Measurements from ENCODE around the gene CCDC12.

Gene CCDC12

GRCh38 chr3:46875560-46875959, 101.0 kb downstream of the CCDC12 start:
- TF ChIP-seq TSHZ2 (CRISPR knock-in tag; IDR thresholded peaks at IDR 0.05), result no peak
- no peak for ATAC-seq

GRCh38 chr3:46874430-46874829, 102.1 kb downstream of the CCDC12 start:
- no peak for TF ChIP-seq BACH2 (CRISPR knock-in tag; IDR thresholded peaks at IDR 0.05; ENCODE audit: borderline replicate concordance)
- TF ChIP-seq OSR1 (CRISPR knock-in tag; IDR thresholded peaks at IDR 0.05), result no peak
- TF ChIP-seq ZFP30 (CRISPR knock-in tag; IDR thresholded peaks at IDR 0.05), result no peak
- TF ChIP-seq ZNF70 (CRISPR knock-in tag; IDR thresholded peaks at IDR 0.05), result no peak
- no peak for TF ChIP-seq POU6F1 (CRISPR knock-in tag; IDR thresholded peaks at IDR 0.05; ENCODE audit: borderline replicate concordance, low read depth)
- no peak for TF ChIP-seq CREB5 (CRISPR knock-in tag; IDR thresholded peaks at IDR 0.05; ENCODE audit: low read depth)
- TF ChIP-seq ZNF565 (CRISPR knock-in tag; conservative IDR thresholded peaks at IDR 0.05; ENCODE audit: low read depth), result no peak
- TF ChIP-seq PPARA (CRISPR knock-in tag; IDR thresholded peaks at IDR 0.05; ENCODE audit: borderline replicate concordance), result no peak
- TF ChIP-seq RARB (CRISPR knock-in tag; IDR thresholded peaks at IDR 0.05), result no peak
- TF ChIP-seq ZC3H10 (CRISPR knock-in tag; IDR thresholded peaks at IDR 0.05), result no peak
- no peak for TF ChIP-seq CSRNP3 (CRISPR knock-in tag; IDR thresholded peaks at IDR 0.05)
- no peak for TF ChIP-seq GLIS3 (CRISPR knock-in tag; IDR thresholded peaks at IDR 0.05)
- ATAC-seq, result no peak

GRCh38 chr3:46873521-46873920, 103.0 kb downstream of the CCDC12 start:
- ATAC-seq, result no peak
- no peak for TF ChIP-seq CREB5 (CRISPR knock-in tag; IDR thresholded peaks at IDR 0.05; ENCODE audit: low read depth)
- TF ChIP-seq TCF4 (CRISPR knock-in tag; IDR thresholded peaks at IDR 0.05; ENCODE audit: borderline replicate concordance), result no peak
- TF ChIP-seq ZNF8 (CRISPR knock-in tag; IDR thresholded peaks at IDR 0.05), result no peak
- TF ChIP-seq ESRRG (CRISPR knock-in tag; IDR thresholded peaks at IDR 0.05), result no peak
- no peak for TF ChIP-seq BACH2 (CRISPR knock-in tag; IDR thresholded peaks at IDR 0.05; ENCODE audit: borderline replicate concordance)
- no peak for TF ChIP-seq RARB (CRISPR knock-in tag; IDR thresholded peaks at IDR 0.05)
- TF ChIP-seq ARNTL (CRISPR knock-in tag; IDR thresholded peaks at IDR 0.05; ENCODE audit: borderline replicate concordance, low read depth), result no peak
- no peak for TF ChIP-seq ZNF70 (CRISPR knock-in tag; IDR thresholded peaks at IDR 0.05)
- no peak for TF ChIP-seq OSR1 (CRISPR knock-in tag; IDR thresholded peaks at IDR 0.05)
- TF ChIP-seq ZFP30 (CRISPR knock-in tag; IDR thresholded peaks at IDR 0.05), result no peak
- no peak for TF ChIP-seq SNAI2 (CRISPR knock-in tag; IDR thresholded peaks at IDR 0.05)
- no peak for TF ChIP-seq PPARA (CRISPR knock-in tag; IDR thresholded peaks at IDR 0.05; ENCODE audit: borderline replicate concordance)

Measured in SK-N-SH treated with all-trans-retinoic acid at 6 μM for 48 hours (cell line).